A549 (cell line): ENCODE data around the gene TEF.

Source experiments
- BHLHE40 ChIP-seq: IDR thresholded peaks from 2 replicates; pipeline ENCODE4 v1.6.1; 2012; ENCODE audit warnings: low read depth, low read length, inconsistent platforms
- CEBPB ChIP-seq, 2 experiments: fragments of >200 bp in 1 of 2; sonication (Bioruptor Twin) in 1 of 2; formaldehyde crosslinking in 1 of 2; IDR thresholded peaks; 2 replicates each; pipeline ENCODE4 v1.6.1; 2012 to 2016
- NPAS2 ChIP-seq: fragments of 250-450 bp; sonication (Bioruptor Pico); IDR thresholded peaks from 2 replicates; pipeline ENCODE4 v1.8.0; 2022; ENCODE audit warnings: mild to moderate bottlenecking, moderate library complexity, borderline replicate concordance
- POLR2A ChIP-seq: IDR thresholded peaks from 2 replicates; pipeline ENCODE4 v1.6.1; 2012; ENCODE audit warnings: mild to moderate bottlenecking, low read length
- RAD21 ChIP-seq, 2 experiments: fragments of >200 bp in 1 of 2; sonication (Bioruptor Twin) in 1 of 2; formaldehyde crosslinking in 1 of 2; IDR thresholded peaks in 1 of 2; conservative IDR thresholded peaks in 1 of 2; 2 replicates in 1 of 2; 3 replicates in 1 of 2; pipeline ENCODE4 v1.6.1; 2012 to 2018; ENCODE audit warnings: inconsistent platforms in 1 of 2
- SMC3 ChIP-seq: fragments of >200 bp; sonication (Bioruptor Twin); formaldehyde crosslinking; IDR thresholded peaks from 3 replicates; pipeline ENCODE4 v1.6.1; 2018; ENCODE audit warnings: inconsistent platforms
- ZSCAN20 ChIP-seq: fragments of 250-450 bp; sonication (Bioruptor Pico); IDR thresholded peaks from 2 replicates; pipeline ENCODE4 v1.8.0; 2022; ENCODE audit warnings: mild to moderate bottlenecking, moderate library complexity
- TF ChIP-seq, protein P1 (sequence below): fragments of >200 bp; sonication (Bioruptor Twin); formaldehyde crosslinking; IDR thresholded peaks from 3 replicates; pipeline ENCODE4 v1.5.1; 2016
- TF ChIP-seq, protein P2 (sequence below): fragments of 150-350 bp; IDR thresholded peaks from 2 replicates; pipeline ENCODE4 v1.6.1; 2014; ENCODE audit warnings: low read depth, mild to moderate bottlenecking, low read length

DNA sequence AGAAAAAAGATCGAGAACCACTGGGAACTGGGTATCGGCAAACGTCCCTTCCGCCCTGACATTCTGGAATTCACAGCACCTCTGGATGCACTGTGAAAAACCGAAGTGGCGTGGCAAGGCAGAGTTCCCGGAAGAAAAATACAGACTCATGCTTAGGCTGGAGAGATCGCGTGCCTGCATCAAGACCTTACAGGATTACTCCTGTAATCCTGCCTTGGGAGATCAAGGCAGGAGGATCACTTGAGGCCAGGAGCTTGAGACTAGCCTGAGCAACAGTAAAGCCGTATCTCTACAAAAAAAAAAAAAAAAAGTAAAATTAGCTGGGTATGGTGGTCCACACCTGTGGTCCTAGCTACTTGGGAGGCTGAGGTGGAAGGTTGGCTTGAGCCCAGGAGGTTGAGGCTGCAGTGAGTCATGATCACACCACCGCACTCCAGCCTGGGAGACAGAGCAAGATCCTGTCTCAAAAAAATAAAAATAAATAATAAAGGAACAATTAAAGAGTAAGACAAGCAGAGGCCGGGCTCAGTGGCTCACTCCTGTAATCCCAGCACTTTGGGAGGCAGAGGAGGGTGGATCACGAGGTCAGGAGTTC is 19.9 kb upstream of the TEF start:
- TF ChIP-seq BHLHE40 (no peak), NPAS2 (CRISPR knock-in tag) (no peak), SMC3 (no peak), POLR2A (no peak), CEBPB (IDR thresholded peaks at IDR 0.05) (no peak), RAD21 (conservative IDR thresholded peaks at IDR 0.05 in 1 of 2, IDR thresholded peaks at IDR 0.05 in 1 of 2) (no peak), ZSCAN20 (no peak)
- TF ChIP-seq, protein P1, sequence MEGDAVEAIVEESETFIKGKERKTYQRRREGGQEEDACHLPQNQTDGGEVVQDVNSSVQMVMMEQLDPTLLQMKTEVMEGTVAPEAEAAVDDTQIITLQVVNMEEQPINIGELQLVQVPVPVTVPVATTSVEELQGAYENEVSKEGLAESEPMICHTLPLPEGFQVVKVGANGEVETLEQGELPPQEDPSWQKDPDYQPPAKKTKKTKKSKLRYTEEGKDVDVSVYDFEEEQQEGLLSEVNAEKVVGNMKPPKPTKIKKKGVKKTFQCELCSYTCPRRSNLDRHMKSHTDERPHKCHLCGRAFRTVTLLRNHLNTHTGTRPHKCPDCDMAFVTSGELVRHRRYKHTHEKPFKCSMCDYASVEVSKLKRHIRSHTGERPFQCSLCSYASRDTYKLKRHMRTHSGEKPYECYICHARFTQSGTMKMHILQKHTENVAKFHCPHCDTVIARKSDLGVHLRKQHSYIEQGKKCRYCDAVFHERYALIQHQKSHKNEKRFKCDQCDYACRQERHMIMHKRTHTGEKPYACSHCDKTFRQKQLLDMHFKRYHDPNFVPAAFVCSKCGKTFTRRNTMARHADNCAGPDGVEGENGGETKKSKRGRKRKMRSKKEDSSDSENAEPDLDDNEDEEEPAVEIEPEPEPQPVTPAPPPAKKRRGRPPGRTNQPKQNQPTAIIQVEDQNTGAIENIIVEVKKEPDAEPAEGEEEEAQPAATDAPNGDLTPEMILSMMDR: no peak
- TF ChIP-seq, protein P2, sequence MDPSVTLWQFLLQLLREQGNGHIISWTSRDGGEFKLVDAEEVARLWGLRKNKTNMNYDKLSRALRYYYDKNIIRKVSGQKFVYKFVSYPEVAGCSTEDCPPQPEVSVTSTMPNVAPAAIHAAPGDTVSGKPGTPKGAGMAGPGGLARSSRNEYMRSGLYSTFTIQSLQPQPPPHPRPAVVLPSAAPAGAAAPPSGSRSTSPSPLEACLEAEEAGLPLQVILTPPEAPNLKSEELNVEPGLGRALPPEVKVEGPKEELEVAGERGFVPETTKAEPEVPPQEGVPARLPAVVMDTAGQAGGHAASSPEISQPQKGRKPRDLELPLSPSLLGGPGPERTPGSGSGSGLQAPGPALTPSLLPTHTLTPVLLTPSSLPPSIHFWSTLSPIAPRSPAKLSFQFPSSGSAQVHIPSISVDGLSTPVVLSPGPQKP: no peak
